C4-2B (cell line): ENCODE measurements around the gene SIK1.
"Not testable (repeated sequence)": the region's sequence is repeated elsewhere in the genome, so short reads cannot be mapped to it uniquely, and the experiment has no call there.

Source experiments
- ZFX ChIP-seq: fragments of 450-650 bp; IDR thresholded peaks from 2 replicates; pipeline ENCODE4 v1.6.1; 2017
- TF ChIP-seq, protein P1 (sequence below): fragments of 450-650 bp; conservative IDR thresholded peaks from 2 replicates; pipeline ENCODE4 v1.5.1; 2017; ENCODE audit warnings: mild to moderate bottlenecking

DNA sequence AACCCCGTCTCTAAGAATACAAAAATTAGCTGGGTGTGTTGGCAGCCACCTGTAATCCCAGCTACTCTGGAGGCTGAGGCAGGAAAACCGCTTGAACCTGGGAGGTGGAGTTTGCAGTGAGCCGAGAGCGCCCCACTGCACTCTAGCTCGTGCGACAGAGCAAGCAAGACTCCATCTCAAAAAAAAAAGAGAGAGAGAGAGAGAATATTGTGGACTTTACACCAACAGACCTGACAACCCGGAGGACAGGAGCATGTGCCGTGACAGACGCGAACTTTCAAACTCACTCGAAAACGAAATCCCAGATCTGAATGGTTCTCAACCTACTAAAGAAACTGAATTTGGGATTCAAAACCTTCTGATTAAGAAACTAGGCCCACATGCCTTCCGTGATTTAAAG lies 19.8 kb downstream of the SIK1 start:
- TF ChIP-seq, protein P1, sequence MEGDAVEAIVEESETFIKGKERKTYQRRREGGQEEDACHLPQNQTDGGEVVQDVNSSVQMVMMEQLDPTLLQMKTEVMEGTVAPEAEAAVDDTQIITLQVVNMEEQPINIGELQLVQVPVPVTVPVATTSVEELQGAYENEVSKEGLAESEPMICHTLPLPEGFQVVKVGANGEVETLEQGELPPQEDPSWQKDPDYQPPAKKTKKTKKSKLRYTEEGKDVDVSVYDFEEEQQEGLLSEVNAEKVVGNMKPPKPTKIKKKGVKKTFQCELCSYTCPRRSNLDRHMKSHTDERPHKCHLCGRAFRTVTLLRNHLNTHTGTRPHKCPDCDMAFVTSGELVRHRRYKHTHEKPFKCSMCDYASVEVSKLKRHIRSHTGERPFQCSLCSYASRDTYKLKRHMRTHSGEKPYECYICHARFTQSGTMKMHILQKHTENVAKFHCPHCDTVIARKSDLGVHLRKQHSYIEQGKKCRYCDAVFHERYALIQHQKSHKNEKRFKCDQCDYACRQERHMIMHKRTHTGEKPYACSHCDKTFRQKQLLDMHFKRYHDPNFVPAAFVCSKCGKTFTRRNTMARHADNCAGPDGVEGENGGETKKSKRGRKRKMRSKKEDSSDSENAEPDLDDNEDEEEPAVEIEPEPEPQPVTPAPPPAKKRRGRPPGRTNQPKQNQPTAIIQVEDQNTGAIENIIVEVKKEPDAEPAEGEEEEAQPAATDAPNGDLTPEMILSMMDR: not testable (repeated sequence)
- not testable (repeated sequence) for TF ChIP-seq ZFX
